Activated naive CD8-positive, alpha-beta T cell treated with anti-CD3 and anti-CD28 coated beads for 36 hours (primary cell): Measurements from ENCODE around the gene PRKN. TPM values are rescaled to one million over a fixed set of nuclear protein-coding genes. Genes with fewer than 3 reads are reported as not detected.

Experiments
- DNase-seq: peaks from one replicate; pipeline ENCODE4 v3.0.0; 2021
- H3K27ac Mint-ChIP-seq: one replicate; pipeline ENCODE4 v1.8.0; 2022; ENCODE audit warnings: mild to moderate bottlenecking, moderate library complexity, mixed read lengths
- H3K27me3 Mint-ChIP-seq: one replicate; pipeline ENCODE4 v1.8.0; 2022; ENCODE audit warnings: mild to moderate bottlenecking, mixed read lengths
- H3K36me3 Mint-ChIP-seq: one replicate; pipeline ENCODE4 v1.8.0; 2021; ENCODE audit warnings: mild to moderate bottlenecking, mixed read lengths
- H3K4me1 Mint-ChIP-seq: one replicate; pipeline ENCODE4 v1.8.0; 2021; ENCODE audit warnings: mixed read lengths
- H3K4me3 Mint-ChIP-seq: one replicate; pipeline ENCODE4 v1.8.0; 2022; ENCODE audit warnings: mild to moderate bottlenecking, moderate library complexity, mixed read lengths
- H3K9me3 Mint-ChIP-seq: one replicate; pipeline ENCODE4 v1.8.0; 2022; ENCODE audit warnings: mixed read lengths
- total RNA-seq, 2 experiments: library from RNA; stranded (reverse); gene quantifications; one replicate each; pipeline ENCODE4 v1.2.3, GENCODE V29; 2021

Gene PRKN
- total RNA-seq, 2 experiments from 2014 or later, result 0.26 to 0.52 TPM

GRCh38 chr6:162591517-162591916 lies 136.0 kb downstream of the PRKN start:
- no peak for DNase-seq
- no peaks in the 10 kb centered on the region for H3K36me3 Mint-ChIP-seq
- H3K27me3 Mint-ChIP-seq, result no peaks in the 10 kb centered on the region
- H3K4me1 Mint-ChIP-seq, result no peaks in the 10 kb centered on the region
- H3K27ac Mint-ChIP-seq, result no peak overlapping the region
- no peaks in the 10 kb centered on the region for H3K9me3 Mint-ChIP-seq
- no peak overlapping the region for H3K4me3 Mint-ChIP-seq

- no peaks in the 10 kb centered on the region for H3K4me1 Mint-ChIP-seq
- no peaks in the 10 kb centered on the region for H3K27me3 Mint-ChIP-seq
- DNase-seq, result no peak
- H3K9me3 Mint-ChIP-seq, result no peaks in the 10 kb centered on the region
- no peak overlapping the region for H3K4me3 Mint-ChIP-seq
- no peaks in the 10 kb centered on the region for H3K36me3 Mint-ChIP-seq
- no peak overlapping the region for H3K27ac Mint-ChIP-seq
Observed at GRCh38 chr6:162581988-162582780, 145.4 kb downstream of the PRKN start.

- DNase-seq, result no peak
- Mint-ChIP-seq H3K36me3 (no peaks in the 10 kb centered on the region), H3K27ac (no peak overlapping the region), H3K27me3 (no peaks in the 10 kb centered on the region), H3K9me3 (no peaks in the 10 kb centered on the region), H3K4me1 (no peaks in the 10 kb centered on the region), H3K4me3 (no peak overlapping the region)
Observed at GRCh38 chr6:162580619-162581018, 146.9 kb downstream of the PRKN start.

GRCh38 chr6:162576016-162576415 lies 151.6 kb downstream of the PRKN start:
- H3K27ac Mint-ChIP-seq, result no peak overlapping the region
- H3K4me3 Mint-ChIP-seq, result no peak overlapping the region
- peaks cover 1% of the 10 kb centered on the region for H3K36me3 Mint-ChIP-seq
- H3K27me3 Mint-ChIP-seq, result no peaks in the 10 kb centered on the region
- H3K4me1 Mint-ChIP-seq, result no peaks in the 10 kb centered on the region
- no peaks in the 10 kb centered on the region for H3K9me3 Mint-ChIP-seq
- no peak for DNase-seq

- no peak overlapping the region for H3K27ac Mint-ChIP-seq
- H3K27me3 Mint-ChIP-seq, result no peaks in the 10 kb centered on the region
- H3K9me3 Mint-ChIP-seq, result peaks cover 8% of the 10 kb centered on the region
Observed at GRCh38 chr6:162572240-162572639, 155.3 kb downstream of the PRKN start.

GRCh38 chr6:162568266-162568665 lies 159.3 kb downstream of the PRKN start:
- no peak for DNase-seq
- Mint-ChIP-seq H3K27ac (no peak overlapping the region), H3K9me3 (peaks cover 38% of the 10 kb centered on the region), H3K36me3 (peaks cover 48% of the 10 kb centered on the region), H3K4me1 (no peaks in the 10 kb centered on the region), H3K4me3 (no peak overlapping the region), H3K27me3 (no peaks in the 10 kb centered on the region)

More at GRCh38 chr6:162572240-162572639, 155.3 kb downstream of the PRKN start:
- no peak overlapping the region for H3K4me3 Mint-ChIP-seq
- no peak for DNase-seq
- H3K4me1 Mint-ChIP-seq, result no peaks in the 10 kb centered on the region
- peaks cover 16% of the 10 kb centered on the region for H3K36me3 Mint-ChIP-seq

GRCh38 chr6:162562041-162562440 lies 165.5 kb downstream of the PRKN start:
- Mint-ChIP-seq H3K4me3 (no peak overlapping the region), H3K4me1 (no peaks in the 10 kb centered on the region), H3K36me3 (peaks cover 35% of the 10 kb centered on the region), H3K27ac (no peak overlapping the region), H3K27me3 (no peaks in the 10 kb centered on the region), H3K9me3 (peaks cover 31% of the 10 kb centered on the region)
- DNase-seq, result no peak

- H3K9me3 Mint-ChIP-seq, result peaks cover 21% of the 10 kb centered on the region
- no peak for DNase-seq
- no peak overlapping the region for H3K27ac Mint-ChIP-seq
- peaks cover 23% of the 10 kb centered on the region for H3K36me3 Mint-ChIP-seq
- H3K4me1 Mint-ChIP-seq, result no peaks in the 10 kb centered on the region
- no peak overlapping the region for H3K4me3 Mint-ChIP-seq
- no peaks in the 10 kb centered on the region for H3K27me3 Mint-ChIP-seq
Observed at GRCh38 chr6:162560891-162561290, 166.7 kb downstream of the PRKN start.

- Mint-ChIP-seq H3K27ac (no peak overlapping the region), H3K9me3 (no peaks in the 10 kb centered on the region), H3K27me3 (no peaks in the 10 kb centered on the region)
Observed at GRCh38 chr6:162554531-162554930, 173.0 kb downstream of the PRKN start.

GRCh38 chr6:162546905-162547304 lies 180.7 kb downstream of the PRKN start:
- Mint-ChIP-seq H3K36me3 (peaks cover 9% of the 10 kb centered on the region), H3K27me3 (no peaks in the 10 kb centered on the region), H3K4me1 (no peaks in the 10 kb centered on the region), H3K27ac (no peak overlapping the region), H3K9me3 (no peaks in the 10 kb centered on the region), H3K4me3 (no peak overlapping the region)
- DNase-seq, result no peak

More at GRCh38 chr6:162554531-162554930, 173.0 kb downstream of the PRKN start:
- no peak for DNase-seq
- Mint-ChIP-seq H3K4me3 (no peak overlapping the region), H3K36me3 (peaks cover 19% of the 10 kb centered on the region), H3K4me1 (no peaks in the 10 kb centered on the region)

GRCh38 chr6:162543221-162543620 lies 184.3 kb downstream of the PRKN start:
- Mint-ChIP-seq H3K4me1 (no peaks in the 10 kb centered on the region), H3K27ac (no peak overlapping the region), H3K27me3 (no peaks in the 10 kb centered on the region), H3K36me3 (no peaks in the 10 kb centered on the region), H3K9me3 (no peaks in the 10 kb centered on the region), H3K4me3 (no peak overlapping the region)
- no peak for DNase-seq

GRCh38 chr6:162541019-162541601 lies 186.5 kb downstream of the PRKN start:
- H3K27me3 Mint-ChIP-seq, result no peaks in the 10 kb centered on the region
- no peak overlapping the region for H3K4me3 Mint-ChIP-seq
- no peak for DNase-seq
- H3K27ac Mint-ChIP-seq, result no peak overlapping the region
- H3K9me3 Mint-ChIP-seq, result no peaks in the 10 kb centered on the region
- no peaks in the 10 kb centered on the region for H3K4me1 Mint-ChIP-seq
- no peaks in the 10 kb centered on the region for H3K36me3 Mint-ChIP-seq

- Mint-ChIP-seq H3K36me3 (no peaks in the 10 kb centered on the region), H3K4me1 (no peaks in the 10 kb centered on the region), H3K9me3 (no peaks in the 10 kb centered on the region), H3K27ac (no peak overlapping the region), H3K4me3 (no peak overlapping the region), H3K27me3 (no peaks in the 10 kb centered on the region)
- no peak for DNase-seq
Observed at GRCh38 chr6:162539321-162539720, 188.2 kb downstream of the PRKN start.

GRCh38 chr6:162538643-162539064 lies 188.9 kb downstream of the PRKN start:
- Mint-ChIP-seq H3K9me3 (no peaks in the 10 kb centered on the region), H3K4me3 (no peak overlapping the region), H3K27ac (no peak overlapping the region), H3K4me1 (no peaks in the 10 kb centered on the region), H3K27me3 (no peaks in the 10 kb centered on the region), H3K36me3 (no peaks in the 10 kb centered on the region)
- no peak for DNase-seq

GRCh38 chr6:162533009-162533400 lies 194.6 kb downstream of the PRKN start:
- H3K27me3 Mint-ChIP-seq, result no peaks in the 10 kb centered on the region
- DNase-seq, result no peak
- H3K4me3 Mint-ChIP-seq, result no peak overlapping the region
- no peaks in the 10 kb centered on the region for H3K36me3 Mint-ChIP-seq
- H3K27ac Mint-ChIP-seq, result no peak overlapping the region
- no peaks in the 10 kb centered on the region for H3K9me3 Mint-ChIP-seq
- no peaks in the 10 kb centered on the region for H3K4me1 Mint-ChIP-seq
